Esophagus (tissue), 2 donors: Measurements from ENCODE around the gene GPR107. TPM values are rescaled to one million over a fixed set of nuclear protein-coding genes. Genes with fewer than 3 reads are reported as not detected.

Experiments used
- H3K27ac ChIP-seq, 2 donors: one replicate each; pipeline ENCODE4 v1.5.1; 2013; ENCODE audit warnings: low read depth in 2 of 2, mild to moderate bottlenecking in 2 of 2, inconsistent platforms in 1 of 2, low read length in 1 of 2, moderate library complexity in 1 of 2
- H3K27me3 ChIP-seq, 2 donors: one replicate each; pipeline ENCODE4 v1.6.1; 2013; ENCODE audit warnings: low read length in 2 of 2, control low read depth in 1 of 2, mild to moderate bottlenecking in 1 of 2; ENCODE audit not compliant: insufficient read depth in 2 of 2, control insufficient read depth in 1 of 2
- H3K36me3 ChIP-seq, 2 donors: one replicate each; pipeline ENCODE4 v1.6.1; 2013; ENCODE audit warnings: low read length in 1 of 2; ENCODE audit not compliant: control insufficient read depth in 2 of 2, insufficient read depth in 2 of 2
- H3K4me1 ChIP-seq, 2 donors: one replicate each; pipeline ENCODE4 v1.6.1; 2013; ENCODE audit warnings: low read length in 1 of 2; ENCODE audit not compliant: control insufficient read depth in 2 of 2, insufficient read depth in 2 of 2
- H3K4me3 ChIP-seq, 2 donors: one replicate each; pipeline ENCODE4 v1.5.1; 2013; ENCODE audit warnings: low read length in 2 of 2, mild to moderate bottlenecking in 2 of 2, low read depth in 1 of 2, moderate library complexity in 1 of 2
- H3K9me3 ChIP-seq, 2 donors: one replicate each; pipeline ENCODE4 v1.6.1; 2013; ENCODE audit warnings: mild to moderate bottlenecking in 2 of 2, low read depth in 1 of 2, low read length in 1 of 2, moderate library complexity in 1 of 2; ENCODE audit not compliant: control insufficient read depth in 2 of 2, insufficient read depth in 1 of 2
- WGBS, 2 donors: extraction: QIAGEN DNeasy Blood & Tissue Kit; methylation state at CpG; one replicate each; pipeline ENCODE4 v1.1.7; 2013; 5-methylcytosine and 5-hydroxymethylcytosine counted together
- polyA plus RNA-seq, 2 donors: library from polyadenylated mRNA; stranded (reverse); fragments of 200-250 nt; gene quantifications; one replicate each; pipeline ENCODE4 v1.2.3, GENCODE V29; 2013
- donor health status: healthy with polysubstance abuse.
- donor health status: Bipolar disorder and iron deficiency.

Gene GPR107
- polyA plus RNA-seq, 2 donors = 8.6 to 12.2 TPM

- Histone ChIP-seq H3K36me3 (peaks cover 0 to 16% of the 10 kb centered on the region in 2 donors), H3K27me3 (no peaks in the 10 kb centered on the region), H3K4me3 (no peak overlapping the region), H3K9me3 (no peaks in the 10 kb centered on the region), H3K4me1 (peaks cover 0 to 11% of the 10 kb centered on the region in 2 donors), H3K27ac (no peak overlapping the region)
Observed at GRCh38 chr9:130114741-130115140, 61.0 kb downstream of the GPR107 start.

- WGBS, 2 donors = 93 to 96% methylated on average over 9 of the region's 9 CpGs
- H3K9me3 ChIP-seq = no peaks in the 10 kb centered on the region
- H3K27me3 ChIP-seq = no peaks in the 10 kb centered on the region
- peaks cover 0 to 15% of the 10 kb centered on the region in 2 donors for H3K36me3 ChIP-seq
- peaks cover 0 to 11% of the 10 kb centered on the region in 2 donors for H3K4me1 ChIP-seq
- H3K27ac ChIP-seq = no peak overlapping the region
- H3K4me3 ChIP-seq = no peak overlapping the region
Observed at GRCh38 chr9:130116346-130116745, 62.6 kb downstream of the GPR107 start.

GRCh38 chr9:130117376-130117775 lies 63.7 kb downstream of the GPR107 start:
- H3K27me3 ChIP-seq = no peaks in the 10 kb centered on the region
- no peaks in the 10 kb centered on the region for H3K9me3 ChIP-seq
- H3K27ac ChIP-seq = peak overlapping the region in 1 of 2 donors; percentile 58
- peaks cover 0 to 11% of the 10 kb centered on the region in 2 donors for H3K4me1 ChIP-seq
- no peak overlapping the region for H3K4me3 ChIP-seq
- peaks cover 0 to 16% of the 10 kb centered on the region in 2 donors for H3K36me3 ChIP-seq
- 92 to 94% methylated on average over 9 of the region's 9 CpGs for WGBS, 2 donors

- no peaks in the 10 kb centered on the region for H3K27me3 ChIP-seq
- 56 to 62% methylated on average over 11 of the region's 11 CpGs for WGBS, 2 donors
- peaks cover 0 to 17% of the 10 kb centered on the region in 2 donors for H3K36me3 ChIP-seq
- peaks cover 0 to 11% of the 10 kb centered on the region in 2 donors for H3K4me1 ChIP-seq
- H3K4me3 ChIP-seq = no peak overlapping the region
- H3K9me3 ChIP-seq = no peaks in the 10 kb centered on the region
- peak overlapping the region in 1 of 2 donors; percentile 58 for H3K27ac ChIP-seq
Observed at GRCh38 chr9:130117816-130118632, 64.3 kb downstream of the GPR107 start.

- H3K9me3 ChIP-seq = no peaks in the 10 kb centered on the region
- WGBS, 2 donors = 73 to 77% methylated on average over 17 of the region's 17 CpGs
- peaks cover 0 to 17% of the 10 kb centered on the region in 2 donors for H3K36me3 ChIP-seq
- H3K27me3 ChIP-seq = no peaks in the 10 kb centered on the region
- H3K4me1 ChIP-seq = peaks cover 0 to 11% of the 10 kb centered on the region in 2 donors
- no peak overlapping the region for H3K4me3 ChIP-seq
- peak overlapping the region in 1 of 2 donors; percentile 11 for H3K27ac ChIP-seq
Observed at GRCh38 chr9:130118841-130119518, 65.3 kb downstream of the GPR107 start.

- no peak overlapping the region for H3K4me3 ChIP-seq
- H3K4me1 ChIP-seq = peaks cover 0 to 11% of the 10 kb centered on the region in 2 donors
- H3K27me3 ChIP-seq = no peaks in the 10 kb centered on the region
- H3K9me3 ChIP-seq = no peaks in the 10 kb centered on the region
- WGBS, 2 donors = 84 to 85% methylated on average over 14 of the region's 14 CpGs
- peaks cover 0 to 17% of the 10 kb centered on the region in 2 donors for H3K36me3 ChIP-seq
- no peak overlapping the region for H3K27ac ChIP-seq
Observed at GRCh38 chr9:130119519-130120298, 66.0 kb downstream of the GPR107 start.

GRCh38 chr9:130120299-130120587 lies 66.5 kb downstream of the GPR107 start:
- Histone ChIP-seq H3K27ac (no peak overlapping the region), H3K36me3 (peaks cover 0 to 17% of the 10 kb centered on the region in 2 donors), H3K9me3 (no peaks in the 10 kb centered on the region), H3K4me1 (peaks cover 0 to 11% of the 10 kb centered on the region in 2 donors), H3K4me3 (no peak overlapping the region), H3K27me3 (no peaks in the 10 kb centered on the region)
- WGBS, 2 donors = 73 to 76% methylated on average over 6 of the region's 6 CpGs

- H3K4me1 ChIP-seq = peaks cover 0 to 11% of the 10 kb centered on the region in 2 donors
- no peak overlapping the region for H3K4me3 ChIP-seq
- H3K9me3 ChIP-seq = no peaks in the 10 kb centered on the region
- 75 to 77% methylated on average over 9 of the region's 9 CpGs for WGBS, 2 donors
- H3K36me3 ChIP-seq = peaks cover 0 to 17% of the 10 kb centered on the region in 2 donors
- no peak overlapping the region for H3K27ac ChIP-seq
- no peaks in the 10 kb centered on the region for H3K27me3 ChIP-seq
Observed at GRCh38 chr9:130120832-130121231, 67.1 kb downstream of the GPR107 start.

- H3K9me3 ChIP-seq = no peaks in the 10 kb centered on the region
- WGBS, 2 donors = 80 to 83% methylated on average over 7 of the region's 7 CpGs
- no peaks in the 10 kb centered on the region for H3K27me3 ChIP-seq
- no peak overlapping the region for H3K27ac ChIP-seq
- H3K36me3 ChIP-seq = peaks cover 0 to 13% of the 10 kb centered on the region in 2 donors
- H3K4me3 ChIP-seq = no peak overlapping the region
- H3K4me1 ChIP-seq = peaks cover 0 to 11% of the 10 kb centered on the region in 2 donors
Observed at GRCh38 chr9:130122456-130122855, 68.8 kb downstream of the GPR107 start.
